ENCODE measurements around the gene ADAMTSL2. TPM values are rescaled to one million over a fixed set of nuclear protein-coding genes. Genes with fewer than 3 reads are reported as not detected.

Gene ADAMTSL2
- polyA plus RNA-seq, 1 donor (not counting 4 experiments of a cell fraction or from before 2014, with no cell fraction given), result not detected

DNA sequence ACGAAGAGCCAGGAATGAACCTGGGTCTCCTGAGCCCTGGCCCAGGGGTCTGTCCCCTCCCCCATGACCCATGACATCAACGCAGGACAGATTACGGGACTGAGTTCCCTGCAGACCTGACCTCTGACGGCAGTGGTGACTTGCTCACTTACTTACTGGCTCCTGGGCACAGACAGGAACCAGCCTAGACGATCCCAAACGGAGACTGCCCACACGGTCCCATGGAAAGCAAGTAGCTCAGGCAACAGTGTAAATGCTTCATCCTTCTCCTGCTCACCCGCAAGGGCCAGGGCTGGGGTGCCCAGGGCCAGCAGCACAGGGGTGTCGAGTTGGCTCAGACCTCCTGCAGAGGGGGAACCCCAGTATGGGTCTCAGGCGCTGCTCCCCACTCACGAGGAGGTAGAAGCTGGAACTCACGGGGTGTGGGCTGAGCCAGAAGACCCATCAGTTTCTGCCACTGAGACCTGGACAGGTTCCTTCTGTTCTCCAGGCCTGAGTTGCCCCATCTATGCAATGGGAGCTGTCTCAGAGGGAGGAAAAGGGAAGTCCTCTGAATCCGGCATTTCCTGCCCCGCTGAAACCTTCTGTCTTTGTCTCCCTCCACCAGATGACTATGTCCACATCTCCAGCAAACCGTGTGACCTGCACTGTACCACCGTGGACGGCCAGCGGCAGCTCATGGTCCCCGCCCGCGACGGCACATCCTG, 5.6 kb downstream of the ADAMTSL2 start:
- Histone ChIP-seq H3K9ac (ENCODE audit: control insufficient read depth, extremely low read depth, insufficient read depth, low read length) (no peak overlapping the region), H2AFZ (ENCODE audit: control insufficient read depth, low read length) (no peak overlapping the region), H3K27ac (ENCODE audit: control insufficient read depth, insufficient read depth, low read length) (no peak overlapping the region), H3K4me3 (ENCODE audit: control insufficient read depth in 2 of 3, extremely low read depth in 1 of 3, insufficient read depth in 2 of 3, low read depth in 1 of 3, low read length in 3 of 3) (no peak overlapping the region), H4K20me1 (ENCODE audit: control insufficient read depth, extremely low read depth, insufficient read depth, low read length) (no peaks in the 10 kb centered on the region), H3K9me3 (ENCODE audit: control insufficient read depth, low read depth, low read length) (no peaks in the 10 kb centered on the region), H3K36me3 (ENCODE audit: control insufficient read depth in 2 of 2, extremely low read depth in 1 of 2, insufficient read depth in 2 of 2, low read length in 2 of 2) (no peaks in the 10 kb centered on the region), H3K9me1 (ENCODE audit: control insufficient read depth, extremely low read depth, insufficient read depth, low read length) (no peaks in the 10 kb centered on the region), H3K4me1 (ENCODE audit: control insufficient read depth, extremely low read depth, insufficient read depth, low read length) (peaks cover 9% of the 10 kb centered on the region), H3K79me2 (ENCODE audit: control insufficient read depth, insufficient read depth, low read length) (no peaks in the 10 kb centered on the region), H3K27me3 (ENCODE audit: control insufficient read depth, extremely low read depth, insufficient read depth, low read length) (peaks cover 38% of the 10 kb centered on the region), H3K4me2 (ENCODE audit: control insufficient read depth, extremely low read depth, insufficient read depth, low read depth, low read length) (no peak overlapping the region)
- no peak for DNase-seq (ENCODE audit: low read depth, low spot score)
- FAIRE-seq, result no peak
- dilution Hi-C loops (cut with MboI; ENCODE audit: extremely low pct_ligation_motif_present, low sequenced_read_pairs), result no loop called here
- no peak for TF ChIP-seq EZH2 (IDR thresholded peaks at IDR 0.05; ENCODE audit: low read length)
- TF ChIP-seq, protein P1, sequence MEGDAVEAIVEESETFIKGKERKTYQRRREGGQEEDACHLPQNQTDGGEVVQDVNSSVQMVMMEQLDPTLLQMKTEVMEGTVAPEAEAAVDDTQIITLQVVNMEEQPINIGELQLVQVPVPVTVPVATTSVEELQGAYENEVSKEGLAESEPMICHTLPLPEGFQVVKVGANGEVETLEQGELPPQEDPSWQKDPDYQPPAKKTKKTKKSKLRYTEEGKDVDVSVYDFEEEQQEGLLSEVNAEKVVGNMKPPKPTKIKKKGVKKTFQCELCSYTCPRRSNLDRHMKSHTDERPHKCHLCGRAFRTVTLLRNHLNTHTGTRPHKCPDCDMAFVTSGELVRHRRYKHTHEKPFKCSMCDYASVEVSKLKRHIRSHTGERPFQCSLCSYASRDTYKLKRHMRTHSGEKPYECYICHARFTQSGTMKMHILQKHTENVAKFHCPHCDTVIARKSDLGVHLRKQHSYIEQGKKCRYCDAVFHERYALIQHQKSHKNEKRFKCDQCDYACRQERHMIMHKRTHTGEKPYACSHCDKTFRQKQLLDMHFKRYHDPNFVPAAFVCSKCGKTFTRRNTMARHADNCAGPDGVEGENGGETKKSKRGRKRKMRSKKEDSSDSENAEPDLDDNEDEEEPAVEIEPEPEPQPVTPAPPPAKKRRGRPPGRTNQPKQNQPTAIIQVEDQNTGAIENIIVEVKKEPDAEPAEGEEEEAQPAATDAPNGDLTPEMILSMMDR (optimal IDR thresholded peaks at IDR 0.05 in 1 of 3, IDR thresholded peaks at IDR 0.05 in 1 of 3, conservative IDR thresholded peaks at IDR 0.05 in 1 of 3; ENCODE audit: extremely low read depth in 1 of 3, insufficient read depth in 2 of 3, low read length in 3 of 3), result no peak

DNA sequence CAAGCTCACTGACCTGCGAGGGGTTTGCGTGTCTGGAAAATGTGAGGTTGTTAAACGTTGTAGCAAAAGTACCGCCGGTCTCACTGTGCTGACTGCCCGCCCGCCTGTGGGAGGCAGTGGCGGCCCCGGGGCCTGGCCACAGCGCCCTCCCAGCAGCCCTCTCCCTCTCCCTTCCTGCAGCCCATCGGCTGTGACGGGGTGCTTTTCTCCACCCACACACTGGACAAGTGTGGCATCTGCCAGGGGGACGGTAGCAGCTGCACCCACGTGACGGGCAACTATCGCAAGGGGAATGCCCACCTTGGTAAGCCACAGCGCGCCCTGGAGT, 6.2 kb downstream of the ADAMTSL2 start:
- H3K36me3 ChIP-seq (ENCODE audit: control insufficient read depth in 2 of 2, extremely low read depth in 1 of 2, insufficient read depth in 2 of 2, low read length in 2 of 2), result no peaks in the 10 kb centered on the region
- no peaks in the 10 kb centered on the region for H3K9me1 ChIP-seq (ENCODE audit: control insufficient read depth, extremely low read depth, insufficient read depth, low read length)
- H3K4me2 ChIP-seq (ENCODE audit: control insufficient read depth, extremely low read depth, insufficient read depth, low read depth, low read length), result no peak overlapping the region
- no peak overlapping the region for H3K27ac ChIP-seq (ENCODE audit: control insufficient read depth, insufficient read depth, low read length)
- H3K9ac ChIP-seq (ENCODE audit: control insufficient read depth, extremely low read depth, insufficient read depth, low read length), result no peak overlapping the region
- H3K79me2 ChIP-seq (ENCODE audit: control insufficient read depth, insufficient read depth, low read length), result no peaks in the 10 kb centered on the region
- no peak overlapping the region for H2AFZ ChIP-seq (ENCODE audit: control insufficient read depth, low read length)
- dilution Hi-C loops (cut with MboI; ENCODE audit: extremely low pct_ligation_motif_present, low sequenced_read_pairs), result no loop called here
- peaks cover 38% of the 10 kb centered on the region for H3K27me3 ChIP-seq (ENCODE audit: control insufficient read depth, extremely low read depth, insufficient read depth, low read length)
- H4K20me1 ChIP-seq (ENCODE audit: control insufficient read depth, extremely low read depth, insufficient read depth, low read length), result no peaks in the 10 kb centered on the region
- H3K9me3 ChIP-seq (ENCODE audit: control insufficient read depth, low read depth, low read length), result no peaks in the 10 kb centered on the region
- DNase-seq (ENCODE audit: low read depth, low spot score) (no peak), FAIRE-seq (no peak)
- H3K4me3 ChIP-seq (ENCODE audit: control insufficient read depth in 2 of 3, extremely low read depth in 1 of 3, insufficient read depth in 2 of 3, low read depth in 1 of 3, low read length in 3 of 3), result no peak overlapping the region
- peaks cover 9% of the 10 kb centered on the region for H3K4me1 ChIP-seq (ENCODE audit: control insufficient read depth, extremely low read depth, insufficient read depth, low read length)
- TF ChIP-seq, protein P1 (optimal IDR thresholded peaks at IDR 0.05 in 1 of 3, IDR thresholded peaks at IDR 0.05 in 1 of 3, conservative IDR thresholded peaks at IDR 0.05 in 1 of 3; ENCODE audit: extremely low read depth in 1 of 3, insufficient read depth in 2 of 3, low read length in 3 of 3), result no peak
- TF ChIP-seq EZH2 (IDR thresholded peaks at IDR 0.05; ENCODE audit: low read length), result no peak
